NOMO-1 treated with dmso at 0.1 percent for 144 hours (cell line): ENCODE results near the gene GNG4.
"Not testable (repeated sequence)": the region's sequence is repeated elsewhere in the genome, so short reads cannot be mapped to it uniquely, and the experiment has no call there.

Experiments
- DNase-seq: peaks from one replicate; lab custom pipeline; 2025; ENCODE audit not compliant: unreplicated experiment; lab: John Stamatoyannopoulos, UW

GNG4 gene

GRCh38 chr1:235588156-235588555 lies 61.4 kb downstream of the GNG4 start:
- no peak for DNase-seq

- no peak for DNase-seq
Observed at GRCh38 chr1:235586992-235587391, 62.6 kb downstream of the GNG4 start.

- no peak for DNase-seq
Observed at GRCh38 chr1:235586413-235586812, 63.2 kb downstream of the GNG4 start.

GRCh38 chr1:235584973-235585372 lies 64.6 kb downstream of the GNG4 start:
- DNase-seq: no peak

GRCh38 chr1:235583511-235584001 lies 66.0 kb downstream of the GNG4 start:
- no peak for DNase-seq

- no peak for DNase-seq
Observed at GRCh38 chr1:235582130-235582529, 67.5 kb downstream of the GNG4 start.

- no peak for DNase-seq
Observed at GRCh38 chr1:235579891-235580290, 69.7 kb downstream of the GNG4 start.

GRCh38 chr1:235575597-235575996 lies 74.0 kb downstream of the GNG4 start:
- DNase-seq: no peak

- DNase-seq: no peak
Observed at GRCh38 chr1:235573880-235574279, 75.7 kb downstream of the GNG4 start.

- DNase-seq: not testable (repeated sequence)
Observed at GRCh38 chr1:235572971-235573370, 76.6 kb downstream of the GNG4 start.

- DNase-seq: peak; percentile 22
Observed at GRCh38 chr1:235571482-235571881, 78.1 kb downstream of the GNG4 start.

- DNase-seq: peak; percentile 94
Observed at GRCh38 chr1:235567812-235568503, 81.6 kb downstream of the GNG4 start.

- no peak for DNase-seq
Observed at GRCh38 chr1:235566084-235566483, 83.5 kb downstream of the GNG4 start.

- DNase-seq: peak; percentile 16
Observed at GRCh38 chr1:235563513-235564061, 86.0 kb downstream of the GNG4 start.

GRCh38 chr1:235562589-235562988 lies 87.0 kb downstream of the GNG4 start:
- DNase-seq: no peak

- DNase-seq: no peak
Observed at GRCh38 chr1:235558621-235559169, 90.9 kb downstream of the GNG4 start.

GRCh38 chr1:235557495-235557894 lies 92.1 kb downstream of the GNG4 start:
- no peak for DNase-seq

GRCh38 chr1:235556807-235557206 lies 92.8 kb downstream of the GNG4 start:
- no peak for DNase-seq

- DNase-seq: no peak
Observed at GRCh38 chr1:235553112-235553551, 96.5 kb downstream of the GNG4 start.

- DNase-seq: no peak
Observed at GRCh38 chr1:235552146-235552716, 97.4 kb downstream of the GNG4 start.

- no peak for DNase-seq
Observed at GRCh38 chr1:235549351-235550139, 100.0 kb downstream of the GNG4 start.
